NCI-H1048 (cell line): Measurements from ENCODE around the gene C4orf51.

Source experiments
- DNase-seq: peaks from one replicate; lab custom pipeline; 2025; lab: John Stamatoyannopoulos, UW

The C4orf51 gene

GRCh38 chr4:145709843-145710242 is 29.9 kb downstream of the C4orf51 start:
- no peak for DNase-seq

- no peak for DNase-seq
Observed at GRCh38 chr4:145716200-145716599, 36.3 kb downstream of the C4orf51 start.

GRCh38 chr4:145716661-145717200 is 36.8 kb downstream of the C4orf51 start:
- DNase-seq, result no peak

- no peak for DNase-seq
Observed at GRCh38 chr4:145719752-145720624, 40.0 kb downstream of the C4orf51 start.

GRCh38 chr4:145720656-145721055 is 40.7 kb downstream of the C4orf51 start:
- DNase-seq, result no peak

GRCh38 chr4:145722561-145722960 is 42.6 kb downstream of the C4orf51 start:
- DNase-seq, result no peak

GRCh38 chr4:145723336-145723735 is 43.4 kb downstream of the C4orf51 start:
- no peak for DNase-seq

GRCh38 chr4:145730026-145730425 is 50.1 kb downstream of the C4orf51 start:
- DNase-seq, result no peak

GRCh38 chr4:145731028-145731427 is 51.1 kb downstream of the C4orf51 start:
- DNase-seq, result no peak

GRCh38 chr4:145732001-145732815 is 52.3 kb downstream of the C4orf51 start:
- DNase-seq, result no peak

GRCh38 chr4:145732895-145733880 is 53.2 kb downstream of the C4orf51 start:
- peak; percentile 89 for DNase-seq

GRCh38 chr4:145734031-145734430 is 54.1 kb downstream of the C4orf51 start:
- DNase-seq, result no peak

- no peak for DNase-seq
Observed at GRCh38 chr4:145734576-145735346, 54.8 kb downstream of the C4orf51 start.

- peak; percentile 69 for DNase-seq
Observed at GRCh38 chr4:145735347-145735675, 55.4 kb downstream of the C4orf51 start.

- no peak for DNase-seq
Observed at GRCh38 chr4:145735827-145736226, 55.9 kb downstream of the C4orf51 start.

GRCh38 chr4:145736241-145736831 is 56.4 kb downstream of the C4orf51 start:
- no peak for DNase-seq

- no peak for DNase-seq
Observed at GRCh38 chr4:145739845-145740244, 59.9 kb downstream of the C4orf51 start.

- DNase-seq, result no peak
Observed at GRCh38 chr4:145740806-145741205, 60.9 kb downstream of the C4orf51 start.

GRCh38 chr4:145743641-145744040 is 63.7 kb downstream of the C4orf51 start:
- no peak for DNase-seq

- DNase-seq, result no peak
Observed at GRCh38 chr4:145755802-145756201, 75.9 kb downstream of the C4orf51 start.
